ENCODE results near the gene CHPT1. TPM values are rescaled to one million over a fixed set of nuclear protein-coding genes. Genes with fewer than 3 reads are reported as not detected.

The CHPT1 gene
- total and polyA plus RNA-seq, 2 of the 13 experiments (the other 11 are each of a cell fraction or from before 2014, with no cell fraction given): 117 to 178 TPM

- DNase-seq (ENCODE audit: low spot score) (peak; percentile 39), ATAC-seq (peak; percentile 76), FAIRE-seq (peak; percentile 68)
- Histone ChIP-seq H3K27ac (ENCODE audit: extremely low read length, insufficient read depth, low read length) (no peak overlapping the region), H3K4me2 (ENCODE audit: low read depth, low read length) (no peak overlapping the region), H3K79me2 (ENCODE audit: insufficient read depth, low read length) (no peaks in the 10 kb centered on the region), H3K4me3 (replicated peaks in 1 of 3; ENCODE audit: insufficient read depth in 1 of 3, low read depth in 2 of 3, low read length in 3 of 3) (no peak overlapping the region), H3K9me3 (ENCODE audit: low read length) (no peaks in the 10 kb centered on the region), H3K9ac (ENCODE audit: insufficient read depth, low read depth, low read length) (no peak overlapping the region), H3K27me3 (ENCODE audit: control insufficient read depth in 1 of 2, insufficient read depth in 2 of 2, low read length in 2 of 2) (no peaks in the 10 kb centered on the region), H4K20me1 (ENCODE audit: insufficient read depth, low read length) (no peaks in the 10 kb centered on the region), H3K4me1 (ENCODE audit: insufficient read depth, low read length) (no peaks in the 10 kb centered on the region), H3K36me3 (replicated peaks in 1 of 2; ENCODE audit: control insufficient read depth in 1 of 2, insufficient read depth in 2 of 2, low read length in 2 of 2) (peaks cover 2 to 17% of the 10 kb centered on the region in 2 experiments; a peak in 1 of 5 replicates), H2AFZ (ENCODE audit: low read length) (no peak overlapping the region)
- POLR2A ChIA-PET: interaction anchor here (0.6 to 1.3 kb wide), 2 partner anchors 61 to 151 kb away, joined by 3 to 4 read pairs; no protein-coding TSS in a partner anchor
- CTCF ChIA-PET (ENCODE audit: low intra/inter-chr PET ratio, low total read pairs): interaction anchor here (0.9 kb wide), 1 partner anchor 89 kb away, joined by 3 read pairs; no protein-coding TSS in a partner anchor
- 69% methylated on average over 5 of the region's 5 CpGs for WGBS (ENCODE audit: low lambda C conversion rate)
- BruUV-seq (replicated peaks): no TSS peak
- in situ Hi-C loops (cut with HindIII; ENCODE audit: extremely low pct_ligation_motif_present, low pct_unique_long_range_greater_than_20kb): loop anchor here (25.0 kb wide), 1 partner anchor 347 kb away; the partner anchor contains the start of gene ARL1
- TF ChIP-seq RAD21 (CRISPR knock-in tag; IDR thresholded peaks at IDR 0.05) (peak; percentile 40; the same call in 1 of the 2 replicates), ARID3A (IDR thresholded peaks at IDR 0.05; ENCODE audit: low read depth, low read length) (peak; percentile 86), TEAD3 (CRISPR knock-in tag; optimal IDR thresholded peaks at IDR 0.05; ENCODE audit: borderline replicate concordance) (peak; percentile 63), ZKSCAN1 (IDR thresholded peaks at IDR 0.05; ENCODE audit: low read length) (no peak), ELF3 (CRISPR knock-in tag; IDR thresholded peaks at IDR 0.05) (0 out of 2 replicates have a peak, but pooled peaks have one; percentile 21), NFATC3 (CRISPR knock-in tag; IDR thresholded peaks at IDR 0.05) (no peak), MIXL1 (CRISPR knock-in tag; IDR thresholded peaks at IDR 0.05) (0 out of 2 replicates have a peak, but pooled peaks have one; percentile 43), HNRNPH1 (optimal IDR thresholded peaks at IDR 0.05; ENCODE audit: low read depth, low read length) (no peak), PHB2 (IDR thresholded peaks at IDR 0.05; ENCODE audit: partially characterized antibody) (no peak), ZNF543 (CRISPR knock-in tag; IDR thresholded peaks at IDR 0.05) (no peak), SMC3 (IDR thresholded peaks at IDR 0.05; ENCODE audit: low read length) (peak; percentile 27; the same call in 1 of the 2 replicates), MXD4 (CRISPR knock-in tag; IDR thresholded peaks at IDR 0.05) (no peak), CTCF (CRISPR knock-in tag; IDR thresholded peaks at IDR 0.05) (peak; percentile 59), STAG1 (CRISPR knock-in tag; IDR thresholded peaks at IDR 0.05) (peak; percentile 88), ZNF883 (CRISPR knock-in tag; IDR thresholded peaks at IDR 0.05; ENCODE audit: not compliant biosample characterization) (no peak), IRF9 (CRISPR knock-in tag; IDR thresholded peaks at IDR 0.05; ENCODE audit: borderline replicate concordance) (no peak), YY1 (IDR thresholded peaks at IDR 0.05; ENCODE audit: insufficient read depth, insufficient replicate concordance, low read depth, low read length) (no peak), SRSF9 (IDR thresholded peaks at IDR 0.05; ENCODE audit: borderline replicate concordance, insufficient read depth, low read depth, low read length, poor library complexity, severe bottlenecking) (no peak)
- TF ChIP-seq, protein P1, sequence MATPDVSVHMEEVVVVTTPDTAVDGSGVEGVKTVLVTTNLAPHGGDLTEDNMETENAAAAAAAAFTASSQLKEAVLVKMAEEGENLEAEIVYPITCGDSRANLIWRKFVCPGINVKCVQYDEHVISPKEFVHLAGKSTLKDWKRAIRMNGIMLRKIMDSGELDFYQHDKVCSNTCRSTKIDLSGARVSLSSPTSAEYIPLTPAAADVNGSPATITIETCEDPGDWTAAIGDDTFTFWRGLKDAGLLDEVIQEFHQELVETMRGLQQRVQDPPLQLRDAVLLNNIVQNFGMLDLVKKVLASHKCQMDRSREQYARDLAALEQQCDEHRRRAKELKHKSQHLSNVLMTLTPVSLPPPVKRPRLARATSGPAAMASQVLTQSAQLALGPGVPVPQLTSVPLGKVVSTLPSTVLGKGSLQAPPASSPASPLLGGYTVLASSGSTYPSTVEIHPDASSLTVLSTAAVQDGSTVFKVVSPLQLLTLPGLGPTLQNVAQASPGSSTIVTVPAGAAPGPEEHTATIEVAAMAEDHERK (CRISPR knock-in tag; IDR thresholded peaks at IDR 0.05; ENCODE audit: low read depth): no peak
- intact Hi-C loops (cut with micrococcal nuclease; ENCODE audit: unreplicated experiment): loop anchor here (1.0 to 5.0 kb wide), 3 partner anchors 189 to 347 kb away; no protein-coding TSS in a partner anchor
These were observed 62.1 kb downstream of the CHPT1 start for GRCh38 chr12:101759396-101760047.
